Endothelial cell of umbilical vein (primary cell): ENCODE data around the gene KYAT1.
"Not testable (repeated sequence)": the region's sequence is repeated elsewhere in the genome, so short reads cannot be mapped to it uniquely, and the experiment has no call there.

ENCODE experiments used
- TF ChIP-seq, protein P1 (sequence below), 2 donors: IDR thresholded peaks; 1 replicate in 1 of 2; 2 replicates in 1 of 2; pipeline ENCODE4 v1.5.1; 2011; ENCODE audit warnings: low read length in 2 of 2, mild to moderate bottlenecking in 2 of 2, moderate library complexity in 2 of 2, control low read depth in 1 of 2, inconsistent platforms in 1 of 2, low read depth in 1 of 2; ENCODE audit not compliant: insufficient read depth in 1 of 2; ENCODE audit errors: extremely low read depth in 1 of 2
- TF ChIP-seq, protein P2 (sequence below): IDR thresholded peaks from 2 replicates; pipeline ENCODE4 v1.6.1; 2011; ENCODE audit not compliant: insufficient read depth, insufficient read length

- TF ChIP-seq, protein P1, sequence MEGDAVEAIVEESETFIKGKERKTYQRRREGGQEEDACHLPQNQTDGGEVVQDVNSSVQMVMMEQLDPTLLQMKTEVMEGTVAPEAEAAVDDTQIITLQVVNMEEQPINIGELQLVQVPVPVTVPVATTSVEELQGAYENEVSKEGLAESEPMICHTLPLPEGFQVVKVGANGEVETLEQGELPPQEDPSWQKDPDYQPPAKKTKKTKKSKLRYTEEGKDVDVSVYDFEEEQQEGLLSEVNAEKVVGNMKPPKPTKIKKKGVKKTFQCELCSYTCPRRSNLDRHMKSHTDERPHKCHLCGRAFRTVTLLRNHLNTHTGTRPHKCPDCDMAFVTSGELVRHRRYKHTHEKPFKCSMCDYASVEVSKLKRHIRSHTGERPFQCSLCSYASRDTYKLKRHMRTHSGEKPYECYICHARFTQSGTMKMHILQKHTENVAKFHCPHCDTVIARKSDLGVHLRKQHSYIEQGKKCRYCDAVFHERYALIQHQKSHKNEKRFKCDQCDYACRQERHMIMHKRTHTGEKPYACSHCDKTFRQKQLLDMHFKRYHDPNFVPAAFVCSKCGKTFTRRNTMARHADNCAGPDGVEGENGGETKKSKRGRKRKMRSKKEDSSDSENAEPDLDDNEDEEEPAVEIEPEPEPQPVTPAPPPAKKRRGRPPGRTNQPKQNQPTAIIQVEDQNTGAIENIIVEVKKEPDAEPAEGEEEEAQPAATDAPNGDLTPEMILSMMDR (IDR thresholded peaks at IDR 0.05; ENCODE audit: extremely low read depth in 1 of 2, insufficient read depth in 1 of 2, low read depth in 1 of 2, low read length in 2 of 2): not testable (repeated sequence)
- TF ChIP-seq, protein P2, sequence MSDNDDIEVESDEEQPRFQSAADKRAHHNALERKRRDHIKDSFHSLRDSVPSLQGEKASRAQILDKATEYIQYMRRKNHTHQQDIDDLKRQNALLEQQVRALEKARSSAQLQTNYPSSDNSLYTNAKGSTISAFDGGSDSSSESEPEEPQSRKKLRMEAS: not testable (repeated sequence)
Measured at GRCh38 chr9:128794961-128795360, 86.8 kb downstream of the KYAT1 start.
